IPS-20b (cell line): ENCODE results near the gene SAMD14.

Experiments
- H3K27ac ChIP-seq: one replicate; pipeline ENCODE4 v1.5.1; 2013; ENCODE audit warnings: low read length
- H3K27me3 ChIP-seq: 2 replicates; pipeline ENCODE4 v1.6.1; 2013; ENCODE audit warnings: mild to moderate bottlenecking, low read length, inconsistent platforms; ENCODE audit not compliant: insufficient read depth
- H3K36me3 ChIP-seq: 2 replicates; pipeline ENCODE4 v1.6.1; 2013; ENCODE audit warnings: low read depth, mild to moderate bottlenecking, inconsistent platforms, low read length, moderate library complexity; ENCODE audit not compliant: insufficient read depth
- H3K4me1 ChIP-seq: 2 replicates; pipeline ENCODE4 v1.6.1; 2013; ENCODE audit warnings: mild to moderate bottlenecking, control low read depth, inconsistent platforms, low read length, moderate library complexity; ENCODE audit not compliant: insufficient read depth
- H3K4me3 ChIP-seq: 2 replicates; pipeline ENCODE4 v1.5.1; 2013; ENCODE audit warnings: mild to moderate bottlenecking, low read length, inconsistent platforms
- H3K9ac ChIP-seq: 2 replicates; pipeline ENCODE4 v1.6.1; 2013; ENCODE audit warnings: low read depth, mild to moderate bottlenecking, inconsistent platforms, low read length, moderate library complexity
- H3K9me3 ChIP-seq: 2 replicates; pipeline ENCODE4 v1.6.1; 2013; ENCODE audit warnings: mild to moderate bottlenecking, low read depth, low read length, inconsistent platforms; ENCODE audit not compliant: insufficient read depth

SAMD14 gene

DNA sequence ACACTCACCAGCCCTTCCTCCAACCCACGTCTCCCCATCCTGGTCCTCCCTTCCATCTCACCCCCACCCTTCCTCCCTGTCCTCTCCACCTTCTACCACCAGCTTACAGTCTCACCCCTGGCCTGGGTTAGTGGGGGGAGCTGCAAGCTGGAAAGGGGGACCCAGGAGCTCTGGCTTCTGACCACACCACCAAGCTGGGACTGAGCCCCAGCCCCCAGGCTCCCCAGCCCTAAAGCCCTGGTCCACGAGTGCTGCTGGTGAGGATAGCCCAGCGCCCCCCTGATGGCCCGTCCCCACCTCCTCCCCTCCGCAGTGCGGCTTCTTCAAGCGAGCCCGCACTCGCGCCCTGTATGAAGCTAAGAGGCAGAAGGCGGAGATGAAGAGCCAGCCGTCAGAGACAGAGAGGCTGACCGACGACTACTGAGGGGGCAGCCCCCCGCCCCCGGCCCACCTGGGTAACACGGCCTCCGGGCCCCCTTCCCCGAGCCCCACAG lies 42.0 kb downstream of the SAMD14 start:
- Histone ChIP-seq H3K9me3 (no peaks in the 10 kb centered on the region), H3K27ac (no peak overlapping the region), H3K27me3 (no peaks in the 10 kb centered on the region), H3K4me3 (no peak overlapping the region), H3K9ac (no peak overlapping the region), H3K4me1 (no peaks in the 10 kb centered on the region), H3K36me3 (no peaks in the 10 kb centered on the region)

DNA sequence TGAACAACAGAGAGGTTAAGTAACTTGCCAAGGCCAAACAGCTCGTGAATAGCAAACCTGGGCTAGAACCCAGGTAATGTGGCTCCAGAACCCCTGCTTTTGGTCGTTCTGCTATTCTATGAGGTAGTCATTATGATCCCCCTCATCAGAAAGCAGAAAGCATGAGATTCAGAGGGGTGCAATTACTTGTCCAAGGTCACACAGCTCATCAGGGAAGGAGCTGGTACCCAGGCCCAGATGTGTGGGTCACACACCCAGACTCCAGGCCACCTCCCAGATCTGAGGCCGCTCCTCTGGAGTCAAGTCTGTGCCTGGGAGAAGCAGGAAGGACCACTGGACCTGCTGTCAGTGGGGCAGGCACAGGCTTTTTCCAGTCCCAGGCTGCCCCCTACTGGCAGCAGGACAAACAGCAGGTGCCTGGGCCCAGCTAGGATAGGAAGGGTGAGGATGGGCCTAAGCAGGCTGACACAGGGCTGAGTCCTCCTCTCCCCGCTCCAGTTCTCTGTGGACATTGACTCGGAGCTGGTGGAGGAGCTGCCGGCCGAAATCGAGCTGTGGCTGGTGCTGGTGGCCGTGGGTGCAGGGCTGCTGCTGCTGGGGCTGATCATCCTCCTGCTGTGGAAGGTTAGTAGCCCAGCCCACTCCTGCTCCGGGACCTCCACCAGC lies 42.6 kb downstream of the SAMD14 start:
- no peaks in the 10 kb centered on the region for H3K36me3 ChIP-seq
- no peak overlapping the region for H3K9ac ChIP-seq

DNA sequence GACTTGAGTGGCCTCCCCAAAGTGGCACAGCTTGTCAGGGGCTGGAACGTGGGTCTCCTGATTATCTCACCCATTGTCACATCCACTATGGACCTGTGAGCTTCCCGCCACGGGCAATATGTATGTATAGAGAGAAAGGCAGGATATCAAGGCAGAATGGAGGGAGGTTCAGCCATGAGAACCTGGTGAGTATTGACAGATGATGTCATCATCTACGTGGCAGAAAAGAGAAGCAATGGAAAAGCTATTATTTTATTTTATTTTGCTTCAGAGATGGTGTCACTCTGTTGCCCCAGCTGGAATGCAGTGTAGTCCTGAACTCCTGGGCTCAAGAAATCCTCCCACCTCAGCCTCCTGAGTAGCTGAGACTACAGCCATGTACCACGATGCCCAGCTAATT lies 48.2 kb downstream of the SAMD14 start:
- Histone ChIP-seq H3K9me3 (no peaks in the 10 kb centered on the region), H3K4me1 (no peaks in the 10 kb centered on the region), H3K9ac (no peak overlapping the region), H3K27ac (no peak overlapping the region), H3K4me3 (no peak overlapping the region), H3K27me3 (no peaks in the 10 kb centered on the region), H3K36me3 (peaks cover 6% of the 10 kb centered on the region)

More for the DNA sequence above, 42.6 kb downstream of the SAMD14 start:
- Histone ChIP-seq H3K9me3 (no peaks in the 10 kb centered on the region), H3K27me3 (no peaks in the 10 kb centered on the region), H3K27ac (no peak overlapping the region), H3K4me3 (no peak overlapping the region), H3K4me1 (no peaks in the 10 kb centered on the region)

DNA sequence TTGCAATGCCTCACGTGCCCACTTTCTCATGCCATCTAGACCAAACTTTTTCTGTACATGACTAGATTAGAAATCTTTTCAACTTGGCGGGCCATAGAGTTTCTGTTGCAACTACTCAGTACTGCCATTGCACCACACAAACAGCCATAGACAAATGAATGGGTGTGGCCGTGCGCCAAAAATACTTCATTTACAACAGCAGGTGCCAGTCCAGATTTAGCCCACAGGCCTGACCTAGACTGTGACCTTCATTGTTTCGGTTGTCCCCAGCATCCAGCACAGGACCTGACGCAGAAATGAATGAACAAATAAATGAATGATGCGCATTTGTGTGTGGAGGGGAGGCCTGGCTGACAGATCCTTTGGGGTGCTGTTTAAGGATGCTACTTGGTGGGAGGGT lies 49.1 kb downstream of the SAMD14 start:
- H3K9ac ChIP-seq: no peak overlapping the region
- H3K4me1 ChIP-seq: no peaks in the 10 kb centered on the region
- peaks cover 6% of the 10 kb centered on the region; the same call in 1 of the 2 replicates for H3K27me3 ChIP-seq
- peaks cover 6% of the 10 kb centered on the region for H3K36me3 ChIP-seq
- H3K9me3 ChIP-seq: no peaks in the 10 kb centered on the region
- no peak overlapping the region for H3K4me3 ChIP-seq
- H3K27ac ChIP-seq: no peak overlapping the region

DNA sequence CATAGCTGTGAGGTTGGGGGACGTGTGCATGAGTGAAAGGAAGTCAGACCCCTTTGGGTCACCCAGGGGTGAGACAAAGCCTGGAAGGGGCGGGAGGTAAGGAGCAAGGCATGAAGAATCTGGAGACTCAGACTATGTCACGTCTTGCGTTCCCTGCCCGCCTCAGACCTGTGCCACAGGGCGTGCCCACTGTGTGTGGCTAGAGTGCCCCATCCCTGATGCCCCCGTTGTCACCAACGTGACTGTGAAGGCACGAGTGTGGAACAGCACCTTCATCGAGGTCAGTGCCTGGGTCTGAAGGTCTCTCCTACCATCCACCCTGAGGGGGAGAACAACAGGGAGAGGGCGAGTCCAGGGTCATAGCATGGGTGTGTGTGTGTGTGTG lies 49.9 kb downstream of the SAMD14 start:
- H3K9ac ChIP-seq: no peak overlapping the region
- H3K27ac ChIP-seq: no peak overlapping the region
- peaks cover 6% of the 10 kb centered on the region for H3K36me3 ChIP-seq

DNA sequence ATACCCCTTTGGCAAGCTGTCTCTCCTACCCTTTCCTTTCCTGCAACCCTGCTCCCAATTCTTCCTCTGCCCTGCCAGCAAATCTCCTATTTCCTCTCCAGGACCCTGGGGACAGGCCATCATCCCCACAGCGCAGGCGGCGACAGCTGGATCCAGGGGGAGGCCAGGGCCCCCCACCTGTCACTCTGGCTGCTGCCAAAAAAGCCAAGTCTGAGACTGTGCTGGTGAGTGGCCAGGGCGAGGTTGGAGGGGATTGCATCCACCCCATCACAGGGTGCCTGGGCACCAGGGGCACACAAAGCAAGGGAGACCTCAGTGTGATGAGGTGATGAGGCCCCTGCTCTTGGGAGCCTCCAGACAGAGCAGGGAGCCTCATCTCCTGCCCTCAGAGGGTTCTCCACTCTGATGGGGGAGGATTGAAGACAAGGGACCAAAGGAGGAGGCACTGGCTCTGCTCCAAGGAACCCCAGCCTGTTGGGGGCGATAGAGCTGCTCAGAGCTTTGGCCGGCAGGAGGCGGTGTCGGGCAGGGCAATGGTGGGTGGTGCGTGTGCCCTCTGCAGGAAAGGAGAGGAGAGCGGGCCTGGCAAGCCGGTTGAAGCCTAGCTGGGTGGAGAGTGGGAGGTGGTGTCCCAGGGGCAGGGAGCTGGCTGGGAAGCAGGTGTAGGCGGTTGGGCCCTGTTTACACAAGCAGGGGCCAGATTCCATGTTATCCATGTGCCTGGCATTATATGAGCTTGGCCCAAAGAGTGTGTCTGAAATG lies 50.4 kb downstream of the SAMD14 start:
- Histone ChIP-seq H3K36me3 (peaks cover 6% of the 10 kb centered on the region), H3K4me3 (no peak overlapping the region), H3K9me3 (no peaks in the 10 kb centered on the region), H3K27me3 (peaks cover 9% of the 10 kb centered on the region; the same call in 1 of the 2 replicates), H3K9ac (no peak overlapping the region), H3K4me1 (no peaks in the 10 kb centered on the region), H3K27ac (no peak overlapping the region)

More for the DNA sequence above, 49.9 kb downstream of the SAMD14 start:
- Histone ChIP-seq H3K4me3 (no peak overlapping the region), H3K27me3 (peaks cover 9% of the 10 kb centered on the region; the same call in 1 of the 2 replicates), H3K4me1 (no peaks in the 10 kb centered on the region), H3K9me3 (no peaks in the 10 kb centered on the region)

DNA sequence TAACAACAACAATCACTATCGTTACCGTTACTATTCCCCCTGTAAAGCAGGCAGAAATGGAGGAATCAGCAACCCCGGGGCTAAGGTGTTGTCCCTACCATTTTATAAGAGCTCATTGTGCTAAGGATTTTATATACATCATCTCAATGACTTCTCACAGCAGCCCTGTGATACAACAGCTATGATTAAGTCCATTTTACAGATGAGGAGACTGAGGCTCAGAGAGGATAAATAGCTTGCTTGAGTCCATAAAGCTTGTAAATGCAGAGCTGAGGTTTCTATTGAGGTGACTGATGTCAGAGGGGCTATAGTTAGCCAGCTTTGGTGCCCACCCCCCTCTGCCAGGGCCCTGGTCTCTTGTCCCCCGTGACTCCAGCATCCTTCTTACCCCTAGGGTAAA lies 51.5 kb downstream of the SAMD14 start:
- Histone ChIP-seq H3K36me3 (peaks cover 6% of the 10 kb centered on the region), H3K27ac (no peak overlapping the region), H3K4me3 (no peak overlapping the region), H3K27me3 (peaks cover 9% of the 10 kb centered on the region; the same call in 1 of the 2 replicates), H3K9me3 (no peaks in the 10 kb centered on the region), H3K9ac (no peak overlapping the region), H3K4me1 (no peaks in the 10 kb centered on the region)

DNA sequence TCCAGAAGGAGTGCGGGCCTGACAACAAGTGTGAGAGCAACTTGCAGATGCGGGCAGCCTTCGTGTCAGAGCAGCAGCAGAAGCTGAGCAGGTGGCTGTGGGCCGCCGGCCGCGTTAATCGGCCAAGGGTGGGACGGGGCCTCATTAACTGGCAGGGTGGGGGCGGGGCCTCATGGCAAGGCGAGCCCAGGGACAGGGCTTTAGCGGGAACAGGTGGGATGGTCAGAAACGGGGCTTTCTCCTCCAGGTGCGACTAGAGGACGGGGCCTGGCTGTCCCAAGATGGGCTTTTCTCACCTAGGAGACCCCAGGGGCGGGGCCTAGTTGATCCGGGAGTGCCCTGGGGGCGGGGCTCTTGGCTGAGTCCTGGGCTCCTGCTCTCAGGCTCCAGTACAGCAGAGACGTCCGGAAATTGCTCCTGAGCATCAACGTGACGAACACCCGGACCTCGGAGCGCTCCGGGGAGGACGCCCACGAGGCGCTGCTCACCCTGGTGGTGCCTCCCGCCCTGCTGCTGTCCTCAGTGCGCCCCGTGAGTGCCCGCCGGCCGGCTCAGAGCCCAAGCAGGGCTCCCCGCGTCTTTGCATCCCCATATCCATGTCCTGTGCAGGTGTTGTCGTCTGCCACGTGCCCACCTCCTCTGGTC lies 53.2 kb downstream of the SAMD14 start:
- no peak overlapping the region for H3K9ac ChIP-seq
- H3K27me3 ChIP-seq: peaks cover 9% of the 10 kb centered on the region; the same call in 1 of the 2 replicates
- no peak overlapping the region for H3K27ac ChIP-seq
- no peaks in the 10 kb centered on the region for H3K4me1 ChIP-seq
- no peaks in the 10 kb centered on the region for H3K9me3 ChIP-seq
- no peak overlapping the region; the same call in 1 of the 2 replicates for H3K4me3 ChIP-seq
- peaks cover 6% of the 10 kb centered on the region for H3K36me3 ChIP-seq

DNA sequence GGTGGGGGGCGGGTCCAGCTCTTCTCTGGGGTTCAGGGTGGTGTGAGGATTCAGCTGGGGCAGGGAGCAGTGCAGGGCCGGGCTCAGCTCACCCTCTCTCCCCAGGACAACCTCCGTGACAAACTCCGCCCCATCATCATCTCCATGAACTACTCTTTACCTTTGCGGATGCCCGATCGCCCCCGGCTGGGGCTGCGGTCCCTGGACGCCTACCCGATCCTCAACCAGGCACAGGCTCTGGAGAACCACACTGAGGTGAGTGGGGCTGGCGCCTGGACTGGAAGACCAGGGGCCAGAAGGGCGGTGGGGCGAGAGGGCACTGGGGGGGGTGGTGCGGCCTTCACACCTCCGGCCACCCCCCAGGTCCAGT lies 53.8 kb downstream of the SAMD14 start:
- H3K4me3 ChIP-seq: no peak overlapping the region
- no peak overlapping the region for H3K9ac ChIP-seq
- peaks cover 9% of the 10 kb centered on the region; the same call in 1 of the 2 replicates for H3K27me3 ChIP-seq
- H3K4me1 ChIP-seq: no peaks in the 10 kb centered on the region
- peaks cover 2% of the 10 kb centered on the region; the same call in 1 of the 2 replicates for H3K36me3 ChIP-seq
- no peaks in the 10 kb centered on the region for H3K9me3 ChIP-seq
- H3K27ac ChIP-seq: no peak overlapping the region

DNA sequence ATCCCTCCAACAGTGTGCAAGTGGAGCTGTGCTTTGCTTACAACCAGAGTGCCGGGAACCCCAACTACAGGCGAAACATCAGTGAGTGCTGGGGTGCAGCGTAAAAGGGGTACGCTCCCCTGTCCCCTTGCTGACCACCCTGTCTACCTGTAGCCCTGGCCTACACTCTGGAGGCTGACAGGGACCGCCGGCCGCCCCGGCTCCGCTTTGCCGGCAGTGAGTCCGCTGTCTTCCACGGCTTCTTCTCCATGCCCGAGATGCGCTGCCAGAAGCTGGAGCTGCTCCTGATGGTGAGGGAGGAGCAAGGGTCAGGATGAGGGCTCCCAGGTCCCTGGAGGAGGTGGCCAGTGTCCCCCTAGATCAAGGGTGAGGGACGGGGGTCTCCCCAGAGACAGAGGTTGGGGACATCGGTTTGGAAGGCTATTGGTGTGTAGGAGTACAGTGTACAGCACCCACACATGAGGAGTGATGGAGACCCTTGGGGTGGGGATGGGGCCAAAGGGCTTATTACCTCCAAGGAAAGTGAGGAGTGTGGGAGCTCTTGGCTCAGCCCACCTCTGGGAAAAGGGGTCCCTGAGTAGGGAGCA lies 54.4 kb downstream of the SAMD14 start:
- Histone ChIP-seq H3K4me3 (no peak overlapping the region), H3K4me1 (no peaks in the 10 kb centered on the region), H3K27me3 (peaks cover 9% of the 10 kb centered on the region; the same call in 1 of the 2 replicates), H3K9me3 (no peaks in the 10 kb centered on the region), H3K27ac (no peak overlapping the region), H3K36me3 (no peaks in the 10 kb centered on the region), H3K9ac (no peak overlapping the region)

DNA sequence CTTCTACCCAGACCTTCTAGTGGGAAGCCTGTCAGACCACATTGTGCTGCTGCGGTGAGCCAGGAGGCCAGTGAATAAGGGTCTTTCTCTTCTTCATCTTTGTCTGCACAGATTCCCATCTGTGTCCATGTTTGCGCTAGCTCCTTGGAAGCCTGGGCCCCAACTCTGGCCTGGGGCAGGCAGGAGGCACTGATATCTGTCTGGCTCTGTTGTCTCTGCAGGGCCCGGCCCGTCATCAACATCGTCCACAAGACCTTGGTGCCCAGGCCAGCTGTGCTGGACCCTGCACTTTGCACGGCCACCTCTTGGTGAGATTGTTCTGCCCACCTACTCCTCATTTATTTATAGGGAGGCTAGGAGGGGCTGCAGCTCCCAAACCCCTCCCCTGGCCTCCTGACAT lies 55.7 kb downstream of the SAMD14 start:
- no peak overlapping the region for H3K9ac ChIP-seq
- H3K4me3 ChIP-seq: no peak overlapping the region
- no peaks in the 10 kb centered on the region for H3K36me3 ChIP-seq

More for the DNA sequence above, 55.7 kb downstream of the SAMD14 start:
- no peaks in the 10 kb centered on the region for H3K9me3 ChIP-seq
- H3K4me1 ChIP-seq: no peaks in the 10 kb centered on the region
- peaks cover 9% of the 10 kb centered on the region; the same call in 1 of the 2 replicates for H3K27me3 ChIP-seq
- H3K27ac ChIP-seq: no peak overlapping the region
